Sigmoid colon (tissue), 4 donors: Measurements from ENCODE around the gene CYB561A3.

Experiments
- EP300 ChIP-seq, 4 donors: sonication (generic); formaldehyde crosslinking; IDR thresholded peaks; one replicate each; pipeline ENCODE4 v1.6.1; 2017; ENCODE audit warnings: antibody characterized with exemption in 4 of 4
- POLR2A ChIP-seq, 2 donors: fragments of 450-650 bp; IDR thresholded peaks; one replicate each; pipeline ENCODE4 v1.6.1; 2016; ENCODE audit warnings: antibody characterized with exemption in 2 of 2, mild to moderate bottlenecking in 2 of 2, moderate library complexity in 2 of 2
- POLR2AphosphoS5 ChIP-seq, 4 donors: sonication (generic); formaldehyde crosslinking; IDR thresholded peaks; one replicate each; pipeline ENCODE4 v1.6.1; 2017; ENCODE audit warnings: antibody characterized with exemption in 4 of 4
- TF ChIP-seq, protein P1 (sequence below), 4 experiments: fragments of 450-650 bp in 3 of 4; fragments of 200-600 bp in 1 of 4; IDR thresholded peaks; one replicate each; pipeline ENCODE4 v1.5.1; 2016 to 2019; ENCODE audit warnings: antibody characterized with exemption in 4 of 4, mild to moderate bottlenecking in 3 of 4, moderate library complexity in 2 of 4

DNA sequence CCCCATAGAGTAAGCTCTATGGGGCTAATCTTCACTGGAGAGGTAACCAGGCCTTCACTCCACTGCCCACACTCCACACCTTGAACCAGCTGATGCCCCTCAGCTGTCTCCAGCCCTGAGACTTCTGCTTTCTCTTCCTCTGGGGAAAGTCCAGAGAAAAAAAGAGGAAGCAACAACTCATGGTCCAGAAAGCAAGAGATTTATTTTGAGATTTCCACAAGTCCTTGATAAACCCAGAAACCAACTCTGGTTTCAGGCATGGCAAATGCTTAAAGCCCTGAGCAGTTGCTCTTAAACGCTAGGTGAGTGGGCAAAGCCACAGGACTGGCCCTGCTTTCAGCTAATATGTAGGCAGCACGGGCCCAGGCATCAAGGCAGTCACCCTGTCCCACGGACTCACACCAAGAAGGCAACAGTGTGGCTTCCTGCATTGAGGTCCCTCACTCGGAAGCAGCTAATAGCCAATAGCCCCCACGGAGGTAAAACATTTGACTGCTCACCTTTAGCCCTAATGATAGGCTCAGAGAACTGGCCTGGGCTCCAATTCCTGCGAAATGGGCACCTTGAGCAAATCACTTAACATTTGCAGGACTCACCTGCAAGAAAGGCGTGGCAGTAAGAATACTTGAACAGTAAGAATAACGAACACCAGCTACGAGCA lies 4.3 kb downstream of the CYB561A3 start:
- TF ChIP-seq POLR2AphosphoS5 (IDR thresholded peaks at IDR 0.05) (no peak), EP300 (IDR thresholded peaks at IDR 0.05) (no peak), POLR2A (IDR thresholded peaks at IDR 0.05) (no peak)
- TF ChIP-seq, protein P1, sequence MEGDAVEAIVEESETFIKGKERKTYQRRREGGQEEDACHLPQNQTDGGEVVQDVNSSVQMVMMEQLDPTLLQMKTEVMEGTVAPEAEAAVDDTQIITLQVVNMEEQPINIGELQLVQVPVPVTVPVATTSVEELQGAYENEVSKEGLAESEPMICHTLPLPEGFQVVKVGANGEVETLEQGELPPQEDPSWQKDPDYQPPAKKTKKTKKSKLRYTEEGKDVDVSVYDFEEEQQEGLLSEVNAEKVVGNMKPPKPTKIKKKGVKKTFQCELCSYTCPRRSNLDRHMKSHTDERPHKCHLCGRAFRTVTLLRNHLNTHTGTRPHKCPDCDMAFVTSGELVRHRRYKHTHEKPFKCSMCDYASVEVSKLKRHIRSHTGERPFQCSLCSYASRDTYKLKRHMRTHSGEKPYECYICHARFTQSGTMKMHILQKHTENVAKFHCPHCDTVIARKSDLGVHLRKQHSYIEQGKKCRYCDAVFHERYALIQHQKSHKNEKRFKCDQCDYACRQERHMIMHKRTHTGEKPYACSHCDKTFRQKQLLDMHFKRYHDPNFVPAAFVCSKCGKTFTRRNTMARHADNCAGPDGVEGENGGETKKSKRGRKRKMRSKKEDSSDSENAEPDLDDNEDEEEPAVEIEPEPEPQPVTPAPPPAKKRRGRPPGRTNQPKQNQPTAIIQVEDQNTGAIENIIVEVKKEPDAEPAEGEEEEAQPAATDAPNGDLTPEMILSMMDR (IDR thresholded peaks at IDR 0.05) = no peak
